T-helper 2 cell (primary cell): ENCODE data around the gene MMEL1.
"Not testable (repeated sequence)": the region's sequence is repeated elsewhere in the genome, so short reads cannot be mapped to it uniquely, and the experiment has no call there.

Experiments used
- DNase-seq, 5 experiments: peaks; one replicate each; pipeline versions ENCODE4 v3.0.0 to v3.0.0-alpha.2; 2012 to 2022

The MMEL1 gene

GRCh38 chr1:2569703-2570102 lies 63.1 kb downstream of the MMEL1 start:
- DNase-seq = not testable (repeated sequence)

- DNase-seq = no peak
Observed at GRCh38 chr1:2569060-2569459, 63.8 kb downstream of the MMEL1 start.

GRCh38 chr1:2568187-2568816 lies 64.5 kb downstream of the MMEL1 start:
- DNase-seq = not testable (repeated sequence)

- DNase-seq = no peak
Observed at GRCh38 chr1:2567083-2567679, 65.6 kb downstream of the MMEL1 start.

GRCh38 chr1:2566101-2567045 lies 66.4 kb downstream of the MMEL1 start:
- no peak for DNase-seq

GRCh38 chr1:2564815-2565374 lies 67.9 kb downstream of the MMEL1 start:
- no peak for DNase-seq

GRCh38 chr1:2564006-2564814 lies 68.6 kb downstream of the MMEL1 start:
- no peak for DNase-seq

- no peak for DNase-seq
Observed at GRCh38 chr1:2563205-2563604, 69.6 kb downstream of the MMEL1 start.

- DNase-seq = no peak
Observed at GRCh38 chr1:2561898-2562895, 70.6 kb downstream of the MMEL1 start.

- DNase-seq = no peak
Observed at GRCh38 chr1:2561446-2561845, 71.4 kb downstream of the MMEL1 start.

GRCh38 chr1:2560299-2561073 lies 72.3 kb downstream of the MMEL1 start:
- DNase-seq = no peak

- no peak for DNase-seq
Observed at GRCh38 chr1:2559509-2560298, 73.1 kb downstream of the MMEL1 start.

GRCh38 chr1:2558861-2559260 lies 74.0 kb downstream of the MMEL1 start:
- DNase-seq = no peak

GRCh38 chr1:2558420-2558819 lies 74.4 kb downstream of the MMEL1 start:
- DNase-seq = no peak

- no peak for DNase-seq
Observed at GRCh38 chr1:2557482-2558400, 75.1 kb downstream of the MMEL1 start.

GRCh38 chr1:2556678-2557481 lies 75.9 kb downstream of the MMEL1 start:
- peak in 2 of 5 experiments; percentile 31 to 78 for DNase-seq

- DNase-seq = peak; percentile 42 to 89 (median 59)
Observed at GRCh38 chr1:2556277-2556677, 76.5 kb downstream of the MMEL1 start, which contains the start of gene TNFRSF14. Gene TNFRSF14, plus strand, starts transcription at chr1:2556371. Its CDS starts 294 bp downstream, at chr1:2556665.
